Endothelial cell of umbilical vein (primary cell): ENCODE data around the gene TRIM7. TPM values are rescaled to one million over a fixed set of nuclear protein-coding genes. Genes with fewer than 3 reads are reported as not detected.
A peak's percentile ranks its signal among the peaks of the same experiment; 100 is the strongest.

Experiments
- BruUV-seq: library from RNA; stranded (reverse); fragments of 400-500 nt; replicated peaks from 2 replicates; lab custom pipeline; 2021; lab: Mats Ljungman, UMichigan
- CTCF ChIA-PET: fragments of 300-600, 350-600 bp; sonication (Branson Sonifier 250); formaldehyde crosslinking; loops from one replicate; lab custom pipeline; 2021; ENCODE audit warnings: antibody characterized with exemption, inconsistent platforms; lab: Charles Lee
- POLR2A ChIA-PET: fragments of 300-600, 350-600 bp; sonication (Branson Sonifier 250); formaldehyde crosslinking; loops from one replicate; lab custom pipeline; 2021; ENCODE audit warnings: antibody characterized with exemption, inconsistent platforms; lab: Charles Lee
- DNase-seq: peaks from one replicate; pipeline ENCODE4 v3.0.0-alpha.2; 2011; ENCODE audit warnings: low read depth, low spot score
- FAIRE-seq: peaks from 2 replicates; lab custom pipeline; 2011; peaks lifted over from hg19 to GRCh38; lab: Jason Lieb, UNC
- H2AFZ ChIP-seq: 2 replicates; pipeline ENCODE4 v1.6.0; 2012; ENCODE audit warnings: low read depth, low read length, control low read depth, inconsistent platforms
- H3K27ac ChIP-seq: 2 replicates; pipeline ENCODE4 v1.5.1; 2011; ENCODE audit warnings: low read depth, mild to moderate bottlenecking, control low read depth, low read length, moderate library complexity; ENCODE audit not compliant: insufficient read depth
- H3K27me3 ChIP-seq, 2 experiments: 2 replicates each; pipeline versions ENCODE4 v1.6.0 to v1.6.1; 2011; ENCODE audit warnings: low read length in 2 of 2, mixed read lengths in 1 of 2; ENCODE audit not compliant: control insufficient read depth in 2 of 2, insufficient read depth in 2 of 2
- H3K36me3 ChIP-seq, 2 experiments: 2 replicates in 1 of 2; 3 replicates in 1 of 2; pipeline ENCODE4 v1.5.1; 2011; ENCODE audit warnings: low read length in 2 of 2, mild to moderate bottlenecking in 1 of 2, moderate library complexity in 1 of 2; ENCODE audit not compliant: control insufficient read depth in 2 of 2, insufficient read depth in 2 of 2; ENCODE audit errors: extremely low read depth in 1 of 2
- H3K4me1 ChIP-seq: 3 replicates; pipeline ENCODE4 v1.5.1; 2011; ENCODE audit warnings: mild to moderate bottlenecking, low read length; ENCODE audit not compliant: control insufficient read depth, insufficient read depth; ENCODE audit errors: extremely low read depth
- H3K4me2 ChIP-seq: 2 replicates; pipeline ENCODE4 v1.6.1; 2011; ENCODE audit warnings: low read length, control low read depth, mixed read lengths; ENCODE audit not compliant: insufficient read depth
- H3K4me3 ChIP-seq, 3 experiments: fragments of 200-600 bp in 1 of 3; sonication (generic), shearing (Covaris generic) in 1 of 3; replicated peaks in 1 of 3; 2 replicates each; pipeline ENCODE4 v1.5.1; 2011 to 2016; ENCODE audit warnings: control low read depth in 3 of 3, low read length in 3 of 3, mild to moderate bottlenecking in 2 of 3, inconsistent platforms in 1 of 3, low read depth in 1 of 3, moderate library complexity in 1 of 3; ENCODE audit not compliant: insufficient read depth in 1 of 3
- H3K79me2 ChIP-seq: 2 replicates; pipeline ENCODE4 v1.6.0; 2012; ENCODE audit warnings: low read length, inconsistent platforms; ENCODE audit not compliant: control insufficient read depth, insufficient read depth
- H3K9ac ChIP-seq: replicated peaks from 2 replicates; pipeline ENCODE3; 2011; ENCODE audit warnings: low read length, control low read depth; ENCODE audit not compliant: insufficient read depth; ENCODE audit errors: extremely low read depth
- H3K9me1 ChIP-seq: replicated peaks from 3 replicates; pipeline ENCODE4 v1.6.0; 2011; ENCODE audit warnings: mild to moderate bottlenecking, low read length; ENCODE audit not compliant: control insufficient read depth, insufficient read depth; ENCODE audit errors: extremely low read depth
- H3K9me3 ChIP-seq: replicated peaks from 2 replicates; pipeline ENCODE4 v1.5.1; 2012; ENCODE audit warnings: low read length, inconsistent platforms; ENCODE audit not compliant: control insufficient read depth, insufficient read depth
- H4K20me1 ChIP-seq: replicated peaks from 2 replicates; pipeline ENCODE3; 2011; ENCODE audit warnings: mild to moderate bottlenecking, low read length; ENCODE audit not compliant: control insufficient read depth, insufficient read depth; ENCODE audit errors: extremely low read depth
- GATA2 ChIP-seq: IDR thresholded peaks from 2 replicates; pipeline ENCODE4 v1.7.0; 2011; ENCODE audit warnings: low read depth, mild to moderate bottlenecking, moderate library complexity, mixed read lengths, low read length; ENCODE audit not compliant: insufficient read length, insufficient read depth
- POLR2A ChIP-seq: IDR thresholded peaks from 2 replicates; pipeline ENCODE4 v1.6.1; 2012; ENCODE audit warnings: low read depth, mild to moderate bottlenecking, control low read depth, low read length
- POLR2AphosphoS5 ChIP-seq: IDR thresholded peaks from 2 replicates; pipeline ENCODE4 v1.6.1; 2012; ENCODE audit warnings: low read depth, mild to moderate bottlenecking, control low read depth, low read length, moderate library complexity; ENCODE audit not compliant: insufficient read depth
- dilution Hi-C: fragments of 300-500 bp; cut with MboI; formaldehyde crosslinking; loops from one replicate; pipeline ENCODE4 v1.15.0; 2019; ENCODE audit warnings: low sequenced_read_pairs; ENCODE audit not compliant: extremely low pct_ligation_motif_present
- intact Hi-C: fragments of 100-400 bp; cut with micrococcal nuclease; formaldehyde crosslinking; loops from one replicate; pipeline ENCODE4 v1.10.0; 2022
- polyA plus RNA-seq, 4 experiments: library from polyadenylated mRNA; depleted of rRNA in 3 of 4; stranded (reverse) in 3 of 4; unstranded in 1 of 4; fragments of >200 nt; gene quantifications; 2 replicates each; pipeline versions ENCODE4 v1.2.1 to v1.2.3, GENCODE V29; 2011 to 2012; ENCODE audit warnings: missing spikeins in 1 of 4
- total RNA-seq: library from RNA; stranded (reverse); gene quantifications from 2 replicates; pipeline ENCODE4 v1.2.3, GENCODE V29; 2021
- TF ChIP-seq, protein P1 (sequence below), 2 donors: IDR thresholded peaks; 1 replicate in 1 of 2; 2 replicates in 1 of 2; pipeline ENCODE4 v1.5.1; 2011; ENCODE audit warnings: low read length in 2 of 2, mild to moderate bottlenecking in 2 of 2, moderate library complexity in 2 of 2, control low read depth in 1 of 2, inconsistent platforms in 1 of 2, low read depth in 1 of 2; ENCODE audit not compliant: insufficient read depth in 1 of 2; ENCODE audit errors: extremely low read depth in 1 of 2

Gene TRIM7
- total and polyA plus RNA-seq, 2 donors (not counting 3 experiments of a cell fraction or from before 2014, with no cell fraction given): 2.7 to 3.4 TPM

- H2AFZ ChIP-seq: peak overlapping the region; percentile 71
- DNase-seq: peak; percentile 93
- peaks cover 12% of the 10 kb centered on the region for H3K4me1 ChIP-seq
- H3K27ac ChIP-seq: peak overlapping the region; percentile 60
- peaks cover 0 to 2% of the 10 kb centered on the region in 2 experiments for H3K27me3 ChIP-seq
- no TSS peak for BruUV-seq
- POLR2A ChIA-PET: interaction anchor here (0.7 to 1.7 kb wide), 5 partner anchors 15 to 37 kb away, joined by 4 to 11 read pairs (median 6); partner anchors contain the start of gene RACK1
- dilution Hi-C loops: no loop called here
- H4K20me1 ChIP-seq: no peaks in the 10 kb centered on the region
- H3K4me3 ChIP-seq: peak overlapping the region; percentile 37 to 62 (median 40)
- intact Hi-C loops: loop anchor here (1.0 to 10.0 kb wide), 4 partner anchors 11 to 1653 kb away; partner anchors contain the start of genes RACK1 and RUFY1
- H3K9me1 ChIP-seq: no peaks in the 10 kb centered on the region
- H3K9ac ChIP-seq: peak overlapping the region; percentile 46
- FAIRE-seq: peak; percentile 97
- TF ChIP-seq POLR2AphosphoS5: peak; percentile 37
- TF ChIP-seq POLR2A: peak; percentile 52
- peak; percentile 49 for TF ChIP-seq GATA2
- TF ChIP-seq, protein P1, sequence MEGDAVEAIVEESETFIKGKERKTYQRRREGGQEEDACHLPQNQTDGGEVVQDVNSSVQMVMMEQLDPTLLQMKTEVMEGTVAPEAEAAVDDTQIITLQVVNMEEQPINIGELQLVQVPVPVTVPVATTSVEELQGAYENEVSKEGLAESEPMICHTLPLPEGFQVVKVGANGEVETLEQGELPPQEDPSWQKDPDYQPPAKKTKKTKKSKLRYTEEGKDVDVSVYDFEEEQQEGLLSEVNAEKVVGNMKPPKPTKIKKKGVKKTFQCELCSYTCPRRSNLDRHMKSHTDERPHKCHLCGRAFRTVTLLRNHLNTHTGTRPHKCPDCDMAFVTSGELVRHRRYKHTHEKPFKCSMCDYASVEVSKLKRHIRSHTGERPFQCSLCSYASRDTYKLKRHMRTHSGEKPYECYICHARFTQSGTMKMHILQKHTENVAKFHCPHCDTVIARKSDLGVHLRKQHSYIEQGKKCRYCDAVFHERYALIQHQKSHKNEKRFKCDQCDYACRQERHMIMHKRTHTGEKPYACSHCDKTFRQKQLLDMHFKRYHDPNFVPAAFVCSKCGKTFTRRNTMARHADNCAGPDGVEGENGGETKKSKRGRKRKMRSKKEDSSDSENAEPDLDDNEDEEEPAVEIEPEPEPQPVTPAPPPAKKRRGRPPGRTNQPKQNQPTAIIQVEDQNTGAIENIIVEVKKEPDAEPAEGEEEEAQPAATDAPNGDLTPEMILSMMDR (IDR thresholded peaks at IDR 0.05; ENCODE audit: extremely low read depth in 1 of 2, insufficient read depth in 1 of 2, low read depth in 1 of 2, low read length in 2 of 2): no peak
- no peaks in the 10 kb centered on the region for H3K79me2 ChIP-seq
- peak overlapping the region; percentile 47 for H3K4me2 ChIP-seq
- no peaks in the 10 kb centered on the region for H3K9me3 ChIP-seq
- no peaks in the 10 kb centered on the region for H3K36me3 ChIP-seq
- CTCF ChIA-PET: interaction anchor here (0.9 to 8.0 kb wide), 6 partner anchors 9 to 66 kb away, joined by 3 to 95 read pairs (median 6); no protein-coding TSS in a partner anchor
Observed at GRCh38 chr5:181207214-181207959, 2.4 kb upstream of the TRIM7 start.
